Breast epithelium (tissue), 3 donors: Measurements from ENCODE around the gene ANKDD1A.

ENCODE experiments used
- POLR2A ChIP-seq: fragments of 450-650 bp; IDR thresholded peaks from one replicate; pipeline ENCODE4 v1.6.1; 2016; ENCODE audit warnings: antibody characterized with exemption, mild to moderate bottlenecking, moderate library complexity
- POLR2AphosphoS5 ChIP-seq, 3 donors: sonication (generic); formaldehyde crosslinking; IDR thresholded peaks; one replicate each; pipeline ENCODE4 v1.6.1; 2017; ENCODE audit warnings: antibody characterized with exemption in 3 of 3
- TF ChIP-seq, protein P1 (sequence below), 3 donors: fragments of 450-650 bp; IDR thresholded peaks; one replicate each; pipeline ENCODE4 v1.5.1; 2016 to 2017; ENCODE audit warnings: antibody characterized with exemption in 3 of 3, mild to moderate bottlenecking in 3 of 3, moderate library complexity in 3 of 3

DNA sequence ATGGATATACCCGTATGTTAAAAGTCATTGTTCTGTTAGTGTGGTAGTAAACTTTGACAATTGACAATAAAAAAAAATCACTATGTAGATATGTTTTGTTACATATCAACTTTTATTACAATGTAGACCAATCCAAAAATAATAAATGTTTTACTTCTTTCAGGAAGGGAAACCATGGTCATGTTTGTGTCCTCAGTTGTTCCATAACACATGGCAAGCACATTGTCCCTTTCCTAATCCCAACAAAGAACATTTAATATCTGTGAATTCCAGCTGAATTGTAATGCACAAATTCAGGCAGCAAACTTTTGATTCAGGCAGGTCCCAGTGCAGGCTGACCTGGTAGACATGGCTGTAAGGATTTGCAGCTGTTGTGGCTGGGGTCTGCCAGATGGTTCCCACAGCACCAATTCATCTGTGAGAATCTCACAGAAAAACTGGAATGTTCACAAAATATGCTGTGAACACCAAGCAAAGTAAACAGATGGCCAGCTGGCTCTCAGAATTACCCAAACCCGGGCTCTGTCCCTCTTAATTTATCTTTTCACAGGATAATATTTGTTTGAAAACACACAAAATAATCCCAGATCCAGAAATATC lies 79.9 kb downstream of the ANKDD1A start:
- TF ChIP-seq, protein P1, sequence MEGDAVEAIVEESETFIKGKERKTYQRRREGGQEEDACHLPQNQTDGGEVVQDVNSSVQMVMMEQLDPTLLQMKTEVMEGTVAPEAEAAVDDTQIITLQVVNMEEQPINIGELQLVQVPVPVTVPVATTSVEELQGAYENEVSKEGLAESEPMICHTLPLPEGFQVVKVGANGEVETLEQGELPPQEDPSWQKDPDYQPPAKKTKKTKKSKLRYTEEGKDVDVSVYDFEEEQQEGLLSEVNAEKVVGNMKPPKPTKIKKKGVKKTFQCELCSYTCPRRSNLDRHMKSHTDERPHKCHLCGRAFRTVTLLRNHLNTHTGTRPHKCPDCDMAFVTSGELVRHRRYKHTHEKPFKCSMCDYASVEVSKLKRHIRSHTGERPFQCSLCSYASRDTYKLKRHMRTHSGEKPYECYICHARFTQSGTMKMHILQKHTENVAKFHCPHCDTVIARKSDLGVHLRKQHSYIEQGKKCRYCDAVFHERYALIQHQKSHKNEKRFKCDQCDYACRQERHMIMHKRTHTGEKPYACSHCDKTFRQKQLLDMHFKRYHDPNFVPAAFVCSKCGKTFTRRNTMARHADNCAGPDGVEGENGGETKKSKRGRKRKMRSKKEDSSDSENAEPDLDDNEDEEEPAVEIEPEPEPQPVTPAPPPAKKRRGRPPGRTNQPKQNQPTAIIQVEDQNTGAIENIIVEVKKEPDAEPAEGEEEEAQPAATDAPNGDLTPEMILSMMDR (IDR thresholded peaks at IDR 0.05) = no peak
- TF ChIP-seq POLR2A (no peak), POLR2AphosphoS5 (IDR thresholded peaks at IDR 0.05) (no peak)
